CD4-positive, alpha-beta T cell (primary cell): ENCODE data around the gene ACR. TPM values are rescaled to one million over a fixed set of nuclear protein-coding genes. Genes with fewer than 3 reads are reported as not detected.

Source experiments
- ATAC-seq: fragments of 200-7000 bp; cut with Tn5 transposase; one replicate; pipeline ENCODE4 v1.10.0; 2022; ENCODE audit warnings: mild to moderate bottlenecking; ENCODE audit not compliant: poor library complexity
- CTCF ChIA-PET: fragments of 350-600 bp; sonication (Branson Sonifier 250); formaldehyde crosslinking; loops from one replicate; lab custom pipeline; 2021; ENCODE audit warnings: antibody characterized with exemption, inconsistent platforms; lab: Charles Lee
- POLR2A ChIA-PET: fragments of 350-600 bp; sonication (Branson Sonifier 250); formaldehyde crosslinking; loops from one replicate; lab custom pipeline; 2021; ENCODE audit warnings: antibody characterized with exemption, inconsistent platforms; lab: Charles Lee
- DNase-seq, 14 experiments: peaks; one replicate each; pipeline ENCODE4 v3.0.0-alpha.2; 2013 to 2020; ENCODE audit warnings: mixed read lengths in 2 of 14
- H3K27ac ChIP-seq, 2 donors: one replicate each; pipeline versions ENCODE4 v1.5.1 to v1.7.0; 2013; ENCODE audit warnings: low read length in 2 of 2, low read depth in 1 of 2, mild to moderate bottlenecking in 1 of 2
- H3K27me3 ChIP-seq, 2 experiments: 1 replicate in 1 of 2; 2 replicates in 1 of 2; pipeline versions ENCODE4 v1.6.1 to v1.7.0; 2013; ENCODE audit warnings: low read length in 2 of 2, control low read depth in 1 of 2, mild to moderate bottlenecking in 1 of 2, moderate library complexity in 1 of 2; ENCODE audit not compliant: insufficient read depth in 2 of 2, control insufficient read depth in 1 of 2
- H3K36me3 ChIP-seq: one replicate; pipeline ENCODE4 v1.6.1; 2013; ENCODE audit warnings: low read length, control low read depth; ENCODE audit not compliant: insufficient read depth
- H3K4me1 ChIP-seq: one replicate; pipeline ENCODE4 v1.6.1; 2013; ENCODE audit warnings: low read length, control low read depth; ENCODE audit not compliant: insufficient read depth
- H3K4me3 ChIP-seq: one replicate; pipeline ENCODE4 v1.5.1; 2013; ENCODE audit warnings: mild to moderate bottlenecking, low read length, moderate library complexity
- H3K9me3 ChIP-seq, 2 experiments: 1 replicate in 1 of 2; 2 replicates in 1 of 2; pipeline versions ENCODE4 v1.6.1 to v1.7.0; 2013; ENCODE audit warnings: low read length in 2 of 2, mild to moderate bottlenecking in 2 of 2, control low read depth in 1 of 2, moderate library complexity in 1 of 2; ENCODE audit not compliant: control insufficient read depth in 1 of 2, insufficient read depth in 1 of 2
- H3K27ac Mint-ChIP-seq: one replicate; pipeline ENCODE4 v1.8.0; 2020; ENCODE audit warnings: mixed read lengths
- H3K27me3 Mint-ChIP-seq: one replicate; pipeline ENCODE4 v1.8.0; 2021; ENCODE audit warnings: mixed read lengths
- H3K36me3 Mint-ChIP-seq: one replicate; pipeline ENCODE4 v1.8.0; 2021; ENCODE audit warnings: low read depth, mixed read lengths
- H3K4me1 Mint-ChIP-seq: one replicate; pipeline ENCODE4 v1.8.0; 2021; ENCODE audit warnings: low read depth, mixed read lengths
- H3K4me3 Mint-ChIP-seq: one replicate; pipeline ENCODE4 v1.8.0; 2020; ENCODE audit warnings: mild to moderate bottlenecking, mixed read lengths
- H3K9me3 Mint-ChIP-seq: one replicate; pipeline ENCODE4 v1.8.0; 2020; ENCODE audit warnings: mixed read lengths
- intact Hi-C, 2 experiments: fragments of 100-400 bp; cut with DNase I in 1 of 2; cut with micrococcal nuclease in 1 of 2; formaldehyde crosslinking; loops; one replicate each; pipeline versions ENCODE4 v1.15.1 to v1.9.0; 2023 to 2025; cut with DNase I, micrococcal nuclease
- polyA plus RNA-seq, 2 donors: library from polyadenylated mRNA; unstranded; fragments of 120-200 nt; gene quantifications; one replicate each; pipeline ENCODE4 v1.2.1, GENCODE V29; 2013
- total RNA-seq, 174 experiments: library from RNA in 2 of 174; stranded (reverse) in 2 of 174; gene quantifications; one replicate each; pipeline ENCODE4 v1.2.3 and lab custom pipeline; 2021 to 2026
- TF ChIP-seq, protein P1 (sequence below): fragments of 200-600 bp; IDR thresholded peaks from one replicate; pipeline ENCODE4 v1.8.0; 2022; ENCODE audit warnings: antibody characterized with exemption, mild to moderate bottlenecking

The ACR gene
- total RNA-seq (not detected), total RNA-seq (lab: John Stamatoyannopoulos, UW) (0 to 0.08 (median 0) reads per million in 172 experiments)
- not detected for polyA plus RNA-seq (2013, experiment 1 of 2)
- 0.03 TPM for polyA plus RNA-seq (2013, experiment 2 of 2)

DNA sequence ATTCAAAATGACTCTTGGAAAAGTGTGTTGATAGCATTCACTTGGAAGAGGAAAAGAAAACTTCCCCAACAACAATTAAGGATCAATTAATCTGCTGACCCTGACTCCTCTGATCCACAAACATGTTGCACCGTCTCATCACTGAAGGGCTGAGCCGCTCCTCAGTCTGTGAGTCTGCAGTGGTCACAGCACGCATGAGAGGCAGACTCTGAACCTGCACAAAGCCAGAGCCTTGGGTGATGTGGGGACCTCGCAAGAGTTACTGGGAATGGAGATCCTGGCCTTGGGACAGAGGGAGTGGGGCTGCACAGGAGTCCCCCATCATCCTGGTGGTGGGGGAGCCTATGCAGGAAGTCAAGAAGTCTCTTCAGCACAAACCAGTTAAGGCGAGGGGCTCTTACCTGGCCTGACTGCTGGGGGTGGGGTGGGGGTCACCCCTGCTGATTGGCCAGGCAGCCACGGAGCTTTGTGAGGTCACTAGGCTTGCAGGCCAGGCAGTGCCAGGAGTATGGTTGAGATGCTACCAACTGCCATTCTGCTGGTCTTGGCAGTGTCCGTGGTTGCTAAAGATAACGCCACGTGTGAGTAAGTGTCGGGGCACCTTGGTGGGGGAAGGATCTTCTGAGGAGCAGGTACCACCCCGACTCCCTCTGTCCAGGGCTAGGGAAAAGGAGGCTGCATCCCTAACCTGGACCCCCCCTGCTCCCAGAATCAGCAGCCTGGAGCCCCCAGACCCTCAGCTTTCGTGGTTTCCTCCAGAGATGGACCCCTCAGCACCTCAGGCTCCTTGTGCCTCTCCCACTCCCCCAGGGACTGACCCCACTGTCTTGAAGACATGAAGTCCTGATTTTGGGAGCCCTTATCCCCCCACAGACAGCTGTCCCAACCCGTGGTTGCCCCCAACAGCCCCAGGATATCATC, at the start of gene ACR:
TSS of gene ACR (plus strand) at position 477 of the 921 bp plus-strand sequence. CDS start at position 509, 32 bp downstream.
- Histone ChIP-seq H3K9me3 (no peaks in the 10 kb centered on the region), H3K4me3 (no peak within 1 kb of the TSS), H3K36me3 (no peaks in the 10 kb centered on the region), H3K27me3 (no peaks in the 10 kb centered on the region), H3K27ac (no peak within 1 kb of the TSS), H3K4me1 (no peaks in the 10 kb centered on the region)
- ATAC-seq (no peak), DNase-seq (peak in 1 of 14 experiments; percentile 10)
- Mint-ChIP-seq H3K4me3 (no peak within 1 kb of the TSS), H3K4me1 (no peaks in the 10 kb centered on the region), H3K27me3 (no peaks in the 10 kb centered on the region), H3K36me3 (no peaks in the 10 kb centered on the region), H3K27ac (no peak within 1 kb of the TSS), H3K9me3 (no peaks in the 10 kb centered on the region)
- CTCF ChIA-PET = no interaction called here
- intact Hi-C loops = no loop called here
- TF ChIP-seq, protein P1, sequence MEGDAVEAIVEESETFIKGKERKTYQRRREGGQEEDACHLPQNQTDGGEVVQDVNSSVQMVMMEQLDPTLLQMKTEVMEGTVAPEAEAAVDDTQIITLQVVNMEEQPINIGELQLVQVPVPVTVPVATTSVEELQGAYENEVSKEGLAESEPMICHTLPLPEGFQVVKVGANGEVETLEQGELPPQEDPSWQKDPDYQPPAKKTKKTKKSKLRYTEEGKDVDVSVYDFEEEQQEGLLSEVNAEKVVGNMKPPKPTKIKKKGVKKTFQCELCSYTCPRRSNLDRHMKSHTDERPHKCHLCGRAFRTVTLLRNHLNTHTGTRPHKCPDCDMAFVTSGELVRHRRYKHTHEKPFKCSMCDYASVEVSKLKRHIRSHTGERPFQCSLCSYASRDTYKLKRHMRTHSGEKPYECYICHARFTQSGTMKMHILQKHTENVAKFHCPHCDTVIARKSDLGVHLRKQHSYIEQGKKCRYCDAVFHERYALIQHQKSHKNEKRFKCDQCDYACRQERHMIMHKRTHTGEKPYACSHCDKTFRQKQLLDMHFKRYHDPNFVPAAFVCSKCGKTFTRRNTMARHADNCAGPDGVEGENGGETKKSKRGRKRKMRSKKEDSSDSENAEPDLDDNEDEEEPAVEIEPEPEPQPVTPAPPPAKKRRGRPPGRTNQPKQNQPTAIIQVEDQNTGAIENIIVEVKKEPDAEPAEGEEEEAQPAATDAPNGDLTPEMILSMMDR = no peak
- POLR2A ChIA-PET = no interaction called here

DNA sequence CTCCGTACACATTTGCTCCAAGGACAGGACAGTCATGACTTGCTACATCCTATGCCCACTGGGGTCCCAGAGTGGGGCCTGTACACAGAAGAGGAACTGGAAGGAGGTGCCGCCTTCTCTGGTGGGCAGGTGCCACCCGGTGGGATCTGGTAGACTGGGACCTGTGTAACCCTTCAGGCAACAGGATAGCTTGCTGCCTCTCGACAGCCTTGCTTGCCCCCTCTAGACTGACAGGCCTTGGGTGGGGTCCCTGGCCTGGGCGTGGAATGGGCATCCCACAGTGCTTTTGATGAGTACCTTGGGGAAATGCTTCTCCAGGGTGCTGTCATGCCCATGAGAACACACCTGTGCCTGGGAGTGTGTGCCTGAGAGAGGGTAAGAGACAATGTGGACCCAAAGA, 49.6 kb upstream of the ACR start:
- ChIA-PET POLR2A (no interaction called here), CTCF (no interaction called here)
- intact Hi-C loops = no loop called here
- Histone ChIP-seq H3K36me3 (no peaks in the 10 kb centered on the region), H3K27me3 (peaks cover 0 to 7% of the 10 kb centered on the region in 2 experiments), H3K4me1 (no peaks in the 10 kb centered on the region), H3K27ac (no peak overlapping the region), H3K4me3 (no peak overlapping the region), H3K9me3 (peaks cover 0 to 9% of the 10 kb centered on the region in 2 experiments)
- peaks cover 6% of the 10 kb centered on the region for H3K9me3 Mint-ChIP-seq
- peaks cover 7% of the 10 kb centered on the region for H3K27me3 Mint-ChIP-seq
- TF ChIP-seq, protein P1 = no peak
- no peak overlapping the region for H3K4me3 Mint-ChIP-seq
- no peaks in the 10 kb centered on the region for H3K4me1 Mint-ChIP-seq
- DNase-seq (peak in 2 of 14 experiments; percentile 2 to 27), ATAC-seq (no peak)
- H3K27ac Mint-ChIP-seq = no peak overlapping the region
- H3K36me3 Mint-ChIP-seq = no peaks in the 10 kb centered on the region

DNA sequence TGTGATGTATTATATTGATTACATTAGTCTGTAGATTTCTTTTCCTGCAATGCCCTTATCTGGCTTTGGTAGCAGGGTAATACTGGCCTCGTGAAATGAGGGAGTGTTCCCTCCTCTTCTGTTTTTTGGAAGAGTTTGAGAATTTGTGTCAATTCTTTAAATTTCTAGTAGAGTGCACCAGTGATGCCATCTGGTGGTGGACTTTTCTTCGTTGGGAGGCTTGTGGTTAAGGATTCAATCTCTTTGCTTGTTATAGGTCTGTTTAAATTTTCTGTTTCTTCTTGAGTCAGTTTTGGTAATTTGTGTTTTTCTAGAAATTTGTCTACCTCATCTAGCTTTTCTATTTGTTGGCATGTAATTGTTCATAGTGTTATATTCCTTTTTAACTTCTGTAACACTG, 46.5 kb upstream of the ACR start:
- Mint-ChIP-seq H3K36me3 (no peaks in the 10 kb centered on the region), H3K4me3 (no peak overlapping the region), H3K27me3 (peaks cover 7% of the 10 kb centered on the region), H3K4me1 (no peaks in the 10 kb centered on the region), H3K27ac (no peak overlapping the region), H3K9me3 (peaks cover 6% of the 10 kb centered on the region)
- Histone ChIP-seq H3K9me3 (peaks cover 0 to 9% of the 10 kb centered on the region in 2 experiments), H3K4me1 (no peaks in the 10 kb centered on the region), H3K36me3 (no peaks in the 10 kb centered on the region), H3K27ac (no peak overlapping the region), H3K4me3 (no peak overlapping the region), H3K27me3 (peaks cover 0 to 7% of the 10 kb centered on the region in 2 experiments)
- intact Hi-C loops = loop anchor here (1.0 to 5.0 kb wide), 2 partner anchors 69 to 71 kb away; no protein-coding TSS in a partner anchor
- POLR2A ChIA-PET = no interaction called here
- ATAC-seq (no peak), DNase-seq (peak in 7 of 14 experiments; percentile 14 to 64 (median 43))
- CTCF ChIA-PET = interaction anchor here (1.1 kb wide), 1 partner anchor 18 kb away, joined by 3 read pairs; no protein-coding TSS in a partner anchor
- TF ChIP-seq, protein P1 = peak; percentile 42
